CD4-positive, alpha-beta T cell treated with Interleukin-2 at 100 ng/mL for 4 hours (primary cell): ENCODE data around the gene GOLGA6A.
"Not testable (repeated sequence)": the region's sequence is repeated elsewhere in the genome, so short reads cannot be mapped to it uniquely, and the experiment has no call there.

Source experiments
- DNase-seq: peaks from one replicate; pipeline ENCODE4 v3.0.0-alpha.2; 2020; ENCODE audit warnings: low spot score

The GOLGA6A gene

DNA sequence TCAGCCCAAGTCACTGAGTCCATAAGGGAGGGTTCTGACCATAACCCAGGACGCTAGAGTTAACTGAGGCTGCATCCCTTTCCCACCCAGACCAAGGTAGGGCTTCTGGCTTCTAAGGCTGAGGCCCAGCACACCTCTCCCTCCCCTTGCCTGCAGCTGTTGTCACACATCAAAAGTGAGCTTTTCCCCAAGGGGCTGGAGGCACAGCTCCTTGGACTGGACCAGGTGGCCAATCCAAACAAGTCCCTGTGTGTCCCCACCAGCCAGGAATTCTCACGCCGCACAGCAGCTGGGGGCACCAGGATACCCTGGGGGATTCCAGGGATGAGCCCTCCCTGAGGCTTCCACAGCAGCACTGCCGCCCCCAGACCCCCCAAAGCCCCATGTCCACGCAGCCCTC is 25.8 kb upstream of the GOLGA6A start:
- DNase-seq: no peak

DNA sequence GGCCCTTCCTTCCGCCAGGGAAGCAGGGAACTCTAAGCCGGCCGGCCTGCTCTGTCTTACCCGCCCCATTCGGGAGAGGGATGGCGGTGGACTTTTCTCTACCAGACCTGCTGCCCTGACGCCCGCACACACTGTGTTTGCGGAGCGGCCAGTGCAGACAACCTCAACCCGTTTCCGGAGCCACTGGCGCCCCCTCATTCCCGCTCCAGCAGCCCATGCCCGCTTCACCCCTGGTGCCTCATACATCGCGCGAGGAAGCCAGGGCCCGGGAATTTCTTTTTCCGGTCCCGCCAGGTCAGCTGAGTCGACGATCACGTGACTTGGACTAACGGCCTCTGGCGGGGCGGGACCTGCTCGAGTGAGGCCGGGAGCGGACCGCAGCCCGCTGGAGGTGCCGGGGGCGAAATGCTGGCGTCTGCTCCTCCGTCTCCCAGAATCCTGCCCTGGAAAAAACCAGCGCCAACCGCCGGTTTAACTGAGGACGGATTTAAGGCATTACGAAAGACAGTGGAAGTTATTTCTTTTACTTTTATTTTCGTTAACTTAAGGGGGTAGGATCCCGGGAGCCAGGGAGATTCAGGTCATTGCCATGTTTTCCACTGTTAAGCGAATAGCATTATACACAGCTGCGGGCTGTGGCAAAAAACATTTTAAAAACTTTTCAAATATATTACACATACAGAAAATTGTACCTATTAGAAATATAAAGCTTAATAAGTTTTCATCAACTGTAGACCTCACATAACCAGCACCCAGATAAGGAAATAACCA is 17.8 kb upstream of the GOLGA6A start:
- DNase-seq: peak; percentile 60

DNA sequence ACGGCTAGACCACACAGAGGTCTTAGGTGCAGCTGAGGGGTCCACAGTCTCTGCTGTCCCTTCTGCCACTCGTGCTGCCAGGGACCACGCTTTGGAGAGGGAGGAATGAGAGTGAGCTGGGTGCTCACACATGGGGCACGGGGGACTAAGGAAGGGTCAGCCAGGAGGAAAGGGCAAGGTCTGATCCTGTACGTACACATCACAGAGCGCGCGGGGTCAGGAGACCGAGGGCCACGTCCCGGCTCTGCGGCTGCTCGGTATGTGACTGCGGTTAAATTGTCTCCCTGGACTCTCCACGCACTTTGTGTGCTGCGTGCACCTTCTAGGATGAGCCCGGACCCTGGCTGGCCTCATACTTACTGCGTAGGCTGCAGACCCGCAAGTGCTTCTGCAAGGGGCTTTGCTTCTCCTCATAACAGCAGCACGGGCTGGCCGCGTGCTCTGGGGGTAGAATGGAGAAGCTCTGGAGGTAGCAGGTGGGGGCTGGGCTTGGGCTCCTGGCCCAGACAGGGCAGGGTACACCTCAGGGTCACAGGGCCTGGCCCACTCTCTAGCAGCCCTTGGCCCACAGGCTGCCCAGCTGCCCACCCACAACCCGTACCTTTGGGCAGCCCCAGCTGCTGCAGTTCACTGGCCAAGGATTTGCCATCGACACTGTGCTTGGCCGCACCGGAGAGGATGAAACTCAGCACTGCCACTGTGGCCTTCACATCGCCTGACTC is 14.6 kb upstream of the GOLGA6A start:
- DNase-seq: not testable (repeated sequence)

DNA sequence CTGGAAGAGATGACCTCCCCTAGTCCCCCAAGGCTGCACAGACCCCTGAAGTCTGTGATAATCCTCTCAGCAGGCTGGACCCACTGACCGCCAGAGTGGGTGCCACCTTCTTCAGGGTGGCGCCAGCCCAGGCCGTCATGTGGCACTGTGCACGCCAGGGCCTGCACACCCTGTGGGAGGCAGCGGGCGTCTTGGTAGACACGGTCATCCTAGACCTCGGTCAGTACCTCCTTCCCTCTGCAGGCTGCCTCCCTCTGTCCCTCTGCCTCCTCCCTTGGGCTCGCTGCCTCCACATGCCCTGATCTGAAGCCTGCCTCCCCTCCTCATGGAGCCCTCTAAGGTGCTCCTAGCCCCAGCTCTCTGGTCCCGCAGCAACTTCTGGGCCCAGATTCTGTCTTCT is 13.3 kb upstream of the GOLGA6A start:
- DNase-seq: not testable (repeated sequence)

DNA sequence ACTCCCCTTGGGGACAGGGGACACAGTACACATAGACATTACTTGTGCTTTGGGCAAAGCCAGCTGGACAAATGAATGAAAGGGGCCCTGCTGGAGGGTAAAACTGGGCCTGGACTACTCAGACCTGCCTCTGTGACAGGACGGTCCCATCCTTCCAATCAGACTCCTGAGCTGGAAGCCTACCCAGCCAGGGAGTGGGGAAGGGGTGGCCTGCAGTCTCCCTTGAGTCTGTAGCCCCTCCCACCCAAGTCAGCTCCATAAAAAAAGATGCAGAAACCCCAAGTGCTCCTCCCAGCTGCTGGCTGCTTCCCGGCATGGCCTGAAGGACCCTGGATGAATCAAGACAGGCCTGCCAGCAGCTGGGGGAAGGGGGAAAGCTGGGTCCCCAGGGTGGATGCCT is 12.2 kb upstream of the GOLGA6A start:
- not testable (repeated sequence) for DNase-seq

DNA sequence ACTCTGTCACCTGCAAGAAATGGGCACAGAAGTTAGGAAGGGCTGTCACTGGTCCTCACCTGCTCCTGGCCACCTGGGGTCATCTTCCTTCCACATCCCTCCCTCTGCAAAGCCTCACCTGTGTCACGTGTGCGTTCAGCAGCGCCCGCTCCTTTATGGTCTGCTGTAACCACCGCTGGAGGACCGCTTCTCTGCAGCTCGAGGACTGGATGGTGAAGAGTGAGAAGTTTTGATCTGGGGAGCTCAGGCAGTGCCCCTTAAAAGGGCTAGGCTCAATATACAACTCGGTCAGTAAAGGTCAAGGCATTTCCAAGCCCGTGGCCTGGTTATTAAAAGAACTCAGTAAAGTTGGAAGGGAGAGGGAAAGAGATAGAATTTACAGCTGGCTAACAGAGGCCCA is 6.6 kb downstream of the GOLGA6A start:
- not testable (repeated sequence) for DNase-seq

DNA sequence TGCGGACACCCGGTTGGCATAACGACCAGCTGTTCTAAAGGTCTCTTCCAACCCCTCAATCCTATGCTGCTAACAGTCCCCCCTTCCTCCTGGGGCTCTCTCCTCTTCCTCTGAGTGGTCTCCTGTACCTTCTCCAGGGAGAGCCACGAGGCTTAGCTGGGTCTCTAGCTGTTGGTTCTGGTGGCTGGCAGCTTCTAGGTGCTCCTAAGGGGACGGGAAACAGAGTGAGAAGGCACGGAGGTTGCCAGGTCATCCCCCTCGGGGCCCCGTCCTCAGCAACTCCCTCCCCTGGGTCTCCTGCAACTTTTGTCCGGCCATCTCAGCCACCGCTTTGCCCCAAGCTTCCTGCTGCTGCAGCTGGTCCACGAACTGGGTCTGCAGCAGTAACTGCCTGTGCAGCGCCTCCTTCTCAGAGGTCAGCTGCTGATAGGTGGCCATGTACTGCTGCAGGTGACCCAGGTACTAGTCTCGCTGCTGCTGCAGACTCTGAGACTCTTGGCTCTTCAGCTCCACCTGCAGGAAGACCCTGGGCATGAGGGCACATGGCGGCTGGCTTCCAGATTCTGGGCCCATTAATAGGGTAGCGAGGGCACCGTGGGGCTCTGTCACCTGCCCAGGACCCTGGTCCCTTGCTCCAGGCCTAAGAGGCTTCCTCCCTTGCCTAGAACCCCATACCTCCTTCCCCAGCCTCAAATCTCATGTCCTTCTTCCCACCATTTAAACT is 9.6 kb downstream of the GOLGA6A start:
- DNase-seq: peak; percentile 27

DNA sequence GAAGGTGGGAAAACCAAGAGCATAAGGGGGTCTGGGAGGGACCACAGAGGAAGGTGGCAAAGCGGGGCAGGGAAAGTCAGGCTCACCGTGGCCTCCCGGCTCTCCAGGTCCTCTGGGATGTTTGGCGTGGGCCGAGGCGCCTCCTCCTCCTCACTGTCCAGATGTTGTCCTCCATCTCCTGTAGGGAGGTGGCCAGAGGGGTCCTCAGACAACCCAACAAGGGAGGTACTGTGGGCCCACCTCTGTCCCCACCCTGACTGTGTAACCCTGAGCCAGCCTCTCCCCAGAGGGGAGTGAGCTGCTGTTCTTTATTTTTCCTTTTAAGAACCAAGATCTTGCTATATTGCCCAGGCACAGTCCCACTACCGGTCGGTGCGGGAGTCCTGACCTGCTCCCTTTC is 10.2 kb downstream of the GOLGA6A start:
- not testable (repeated sequence) for DNase-seq

DNA sequence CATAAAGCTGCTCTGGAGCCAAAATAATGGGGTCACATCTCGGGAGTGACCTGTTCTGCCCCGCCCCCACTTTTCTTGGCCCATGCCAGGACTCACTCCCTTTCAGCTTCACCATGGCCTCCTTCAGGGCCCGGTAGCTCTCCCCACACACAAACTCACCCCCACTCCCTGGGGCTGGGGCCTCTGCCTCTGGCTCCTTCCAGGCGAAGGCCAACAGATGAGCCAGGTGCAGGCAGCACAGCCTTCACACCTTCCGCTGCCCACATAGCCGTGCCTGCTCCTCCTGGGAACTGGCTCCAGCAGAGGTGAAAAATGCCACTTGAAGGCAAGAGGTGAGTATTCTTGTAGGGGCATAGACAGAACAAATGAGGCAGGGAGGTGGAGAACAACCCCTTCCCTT is 10.7 kb downstream of the GOLGA6A start:
- DNase-seq: not testable (repeated sequence)

DNA sequence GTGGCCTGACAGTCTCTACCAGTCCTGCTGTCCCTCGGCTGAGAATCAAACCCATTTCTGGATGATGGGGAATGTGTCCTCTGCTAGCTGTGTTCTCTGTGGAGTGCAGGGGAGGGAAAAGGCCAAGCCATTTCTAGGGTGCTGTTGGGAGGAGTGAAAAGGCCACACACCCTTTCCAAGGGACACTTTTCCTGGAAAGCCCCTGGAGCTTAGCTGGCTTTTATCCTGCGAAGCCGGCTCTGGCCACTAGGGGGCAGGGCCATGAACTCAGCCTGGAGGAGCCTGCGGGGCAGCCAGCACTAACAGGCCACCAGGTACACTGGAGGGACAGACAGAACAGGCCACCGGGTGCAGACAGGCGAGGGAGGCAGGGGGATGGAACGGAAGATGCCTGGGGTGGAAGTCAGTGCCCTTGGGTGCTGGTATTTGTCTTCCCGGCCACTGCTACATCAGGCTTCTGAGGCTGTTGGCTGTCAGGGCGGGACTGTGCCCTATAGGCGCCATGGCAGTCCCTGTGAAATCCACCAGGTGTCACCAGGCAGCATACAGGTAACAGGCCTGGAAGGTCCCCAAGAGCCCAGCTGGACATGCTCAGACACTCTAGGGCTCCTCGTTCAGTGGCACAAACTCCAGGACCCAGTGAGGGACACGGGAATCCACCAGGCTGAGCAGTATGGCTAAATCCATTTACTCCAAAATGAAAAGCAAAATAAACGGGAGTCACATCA is 16.5 kb downstream of the GOLGA6A start:
- DNase-seq: peak; percentile 56

DNA sequence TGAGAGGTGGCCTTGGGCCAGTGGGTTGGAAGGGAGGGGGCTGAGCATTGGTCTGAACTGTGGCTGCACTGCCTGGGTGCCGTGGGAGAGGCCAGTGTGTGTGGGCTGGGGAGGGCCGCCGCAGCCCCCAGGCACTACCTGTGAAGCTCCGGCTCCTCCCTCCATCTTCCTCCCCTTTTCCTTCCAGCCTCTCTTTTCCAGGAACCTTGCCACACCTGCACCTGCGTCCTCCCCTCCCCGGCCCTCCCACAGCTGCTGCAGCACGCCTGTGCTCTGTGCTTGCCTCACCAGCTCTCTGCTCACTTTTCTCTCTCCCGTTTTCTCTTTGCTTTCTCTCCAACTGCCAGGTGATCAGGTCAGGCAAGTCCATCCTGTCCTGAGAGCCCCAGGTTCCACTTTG is 17.5 kb downstream of the GOLGA6A start:
- not testable (repeated sequence) for DNase-seq

DNA sequence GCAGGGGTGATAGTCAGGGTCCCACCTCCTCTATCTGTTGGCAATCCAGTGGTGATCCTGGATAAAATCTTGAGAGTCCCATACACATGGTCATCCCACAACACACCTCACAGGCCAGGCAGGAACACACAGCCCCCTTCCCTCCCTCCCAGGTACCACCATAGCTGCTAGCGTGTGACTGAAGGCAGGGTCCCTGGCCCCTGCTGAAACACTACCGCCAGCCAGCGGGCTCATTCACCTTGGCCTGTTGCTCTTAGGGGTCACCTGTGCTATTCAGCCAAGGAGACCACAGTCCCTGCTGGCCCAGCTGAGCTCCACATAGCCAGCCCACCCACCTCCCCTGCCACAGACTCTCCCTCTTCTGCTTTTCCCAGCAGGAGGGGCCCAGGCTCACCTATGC is 18.2 kb downstream of the GOLGA6A start:
- DNase-seq: not testable (repeated sequence)

DNA sequence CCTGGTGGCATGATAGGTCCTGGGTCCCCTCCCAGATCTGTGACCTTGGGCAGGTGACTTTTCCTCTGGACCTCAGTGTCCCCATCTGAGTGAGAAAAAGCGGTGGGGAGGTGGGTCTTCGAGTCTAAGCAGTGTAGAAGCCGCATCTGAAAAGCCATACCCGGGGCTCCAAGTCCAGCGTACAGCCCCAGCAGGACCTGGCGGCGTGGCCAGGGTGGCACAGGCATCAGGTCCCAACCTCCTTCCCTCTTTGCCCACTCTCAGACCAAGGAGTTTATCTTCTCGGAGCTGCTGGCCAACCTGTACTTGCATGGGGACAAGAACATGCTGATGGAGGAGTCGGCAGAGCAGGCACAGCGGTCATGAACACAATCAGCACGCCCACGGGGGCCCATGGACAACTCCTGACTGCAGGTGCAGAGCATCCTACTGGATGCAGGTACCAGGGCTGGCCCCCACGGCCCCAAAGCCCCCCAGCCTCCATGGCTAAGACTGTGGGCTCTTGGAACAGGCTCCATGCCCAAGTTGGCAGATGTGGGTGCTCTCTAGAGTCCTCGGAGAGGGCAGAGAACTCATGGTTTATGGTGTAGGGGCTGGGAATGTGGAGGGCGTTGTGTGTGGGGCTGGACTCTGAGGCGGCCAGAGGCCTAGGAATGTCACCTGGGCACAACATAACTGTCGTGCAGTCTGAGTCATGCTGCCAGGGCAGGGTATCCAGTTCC is 18.8 kb downstream of the GOLGA6A start:
- DNase-seq: not testable (repeated sequence)

DNA sequence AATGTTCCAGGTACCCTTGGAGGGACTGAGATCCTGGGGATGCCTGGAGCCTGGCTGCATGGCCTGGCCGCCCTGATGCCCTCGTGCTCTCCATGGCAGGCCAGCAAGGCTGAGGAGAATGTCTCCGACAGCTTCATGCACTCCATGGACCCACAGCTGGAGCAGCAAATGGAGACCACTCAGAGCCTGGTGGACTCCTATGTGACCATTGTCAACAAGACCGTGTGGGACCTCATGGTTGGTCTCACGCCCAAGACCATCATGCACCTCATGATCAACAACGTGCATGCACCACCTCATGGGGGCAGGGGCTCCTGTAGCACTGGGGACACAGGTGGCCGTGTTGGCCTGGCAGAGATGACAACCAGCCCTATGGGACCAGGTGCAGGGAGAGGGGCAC is 19.7 kb downstream of the GOLGA6A start:
- no peak for DNase-seq

DNA sequence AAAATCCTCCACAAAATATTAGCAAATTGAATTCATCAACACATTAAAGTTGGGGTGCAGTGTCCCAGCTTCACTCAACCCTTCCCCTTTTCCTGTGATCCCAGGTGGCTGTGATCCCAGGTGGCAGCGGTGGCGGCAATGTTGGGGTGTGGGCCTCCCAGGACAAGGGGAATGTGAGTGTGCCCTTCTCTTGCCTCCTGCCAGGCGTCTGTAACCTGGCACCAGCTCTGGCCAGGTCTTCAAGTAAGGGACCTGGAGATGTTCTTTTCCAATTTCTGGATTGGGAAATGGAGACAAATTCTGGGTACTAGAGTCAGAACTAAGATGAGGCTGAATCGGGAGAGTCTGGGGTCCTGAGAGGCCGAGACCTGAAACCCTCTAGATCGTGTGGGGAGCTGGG is 20.1 kb downstream of the GOLGA6A start:
- no peak for DNase-seq

DNA sequence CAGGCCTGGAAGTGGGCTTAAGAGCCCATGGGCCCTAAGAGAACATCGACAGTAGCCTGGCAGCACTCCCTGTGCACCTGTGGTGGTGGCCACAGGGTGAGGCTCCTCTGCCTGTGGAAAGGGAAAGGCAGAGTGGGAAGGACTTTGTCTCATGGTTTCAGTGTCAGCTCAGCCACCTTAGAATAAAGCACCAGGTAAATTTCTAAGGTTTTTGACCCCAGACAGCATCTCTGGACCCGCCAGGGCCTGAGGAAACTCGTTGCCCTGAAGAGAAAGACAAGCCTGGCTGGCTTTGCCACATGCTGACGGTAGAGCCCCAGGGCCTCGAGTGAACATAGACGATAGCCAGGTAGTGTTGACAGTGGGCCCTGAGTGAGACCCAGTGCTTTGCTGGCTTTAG is 22.1 kb downstream of the GOLGA6A start:
- no peak for DNase-seq

DNA sequence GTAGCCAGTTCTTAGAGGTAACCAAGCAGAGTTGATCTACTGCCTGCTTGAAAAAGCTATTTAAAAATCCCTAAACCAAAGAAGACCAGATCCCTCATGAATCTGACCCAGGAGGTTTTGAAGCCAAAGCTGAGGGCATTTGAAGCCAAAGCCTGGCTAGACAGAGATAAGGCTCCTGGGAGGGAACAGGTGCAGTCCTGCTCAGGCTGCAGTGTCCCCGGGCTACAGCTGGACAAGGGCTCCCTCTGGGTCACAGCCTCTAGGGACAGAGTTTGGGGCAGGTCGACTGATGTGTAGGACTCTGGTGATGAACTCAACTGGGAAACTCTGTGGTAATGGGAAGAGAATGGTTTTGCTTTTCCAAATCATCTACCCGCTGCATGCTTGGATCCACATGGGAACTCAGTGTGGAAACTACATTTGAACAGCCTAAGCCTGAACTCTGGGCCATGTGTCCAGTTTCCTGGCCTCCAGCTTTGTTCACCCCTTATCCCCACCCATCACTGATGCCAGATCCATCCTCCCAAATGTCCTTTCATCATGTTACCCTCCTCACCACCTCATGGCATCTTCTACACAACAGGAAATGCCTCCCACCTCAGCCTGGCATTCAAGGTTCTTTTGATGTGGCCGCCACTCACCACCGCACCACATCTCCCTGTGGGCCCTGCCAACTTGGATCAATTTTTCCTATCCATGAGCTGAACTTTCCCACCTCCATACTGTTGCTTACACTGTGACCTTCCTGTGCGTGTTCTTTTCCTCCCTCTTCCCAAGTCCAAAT is 23.1 kb downstream of the GOLGA6A start:
- DNase-seq: not testable (repeated sequence)

DNA sequence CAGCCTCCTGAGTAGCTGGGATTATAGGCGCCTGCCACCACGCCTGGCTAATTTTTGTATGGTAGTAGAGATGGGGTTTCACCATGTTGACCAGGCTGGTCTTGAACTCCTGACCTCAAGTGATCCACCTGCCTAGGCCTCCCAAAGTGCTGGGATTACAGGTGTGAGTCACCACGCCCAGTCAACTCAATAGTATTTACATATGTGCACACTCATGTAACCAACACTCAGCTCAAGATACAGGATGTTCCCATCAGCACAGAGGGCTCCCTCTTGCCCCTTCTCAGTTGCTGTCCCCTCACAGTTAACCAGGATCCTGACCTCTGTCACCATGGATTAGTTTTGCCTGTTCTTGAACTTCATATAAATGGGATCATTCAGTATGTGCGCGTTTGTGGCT is 26.0 kb downstream of the GOLGA6A start:
- DNase-seq: not testable (repeated sequence)

DNA sequence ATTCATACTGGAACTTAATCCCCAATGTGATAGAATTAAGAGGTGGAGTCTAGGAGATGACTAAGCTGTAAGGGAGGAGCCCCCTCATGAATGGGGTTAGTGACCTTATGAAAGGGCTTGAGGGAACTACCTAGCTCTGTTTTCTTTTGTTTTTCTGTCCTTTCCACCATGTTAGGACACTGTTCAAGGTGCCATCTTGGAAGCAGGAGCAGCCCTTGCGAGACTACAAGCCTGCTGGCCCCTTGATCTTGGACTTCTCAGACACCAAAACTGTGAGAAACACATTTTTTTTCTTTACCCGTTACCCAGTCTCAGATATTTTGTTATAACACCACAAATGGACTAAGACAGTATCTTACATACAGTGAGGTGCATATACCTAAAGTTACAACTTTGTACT is 26.5 kb downstream of the GOLGA6A start:
- DNase-seq: no peak

DNA sequence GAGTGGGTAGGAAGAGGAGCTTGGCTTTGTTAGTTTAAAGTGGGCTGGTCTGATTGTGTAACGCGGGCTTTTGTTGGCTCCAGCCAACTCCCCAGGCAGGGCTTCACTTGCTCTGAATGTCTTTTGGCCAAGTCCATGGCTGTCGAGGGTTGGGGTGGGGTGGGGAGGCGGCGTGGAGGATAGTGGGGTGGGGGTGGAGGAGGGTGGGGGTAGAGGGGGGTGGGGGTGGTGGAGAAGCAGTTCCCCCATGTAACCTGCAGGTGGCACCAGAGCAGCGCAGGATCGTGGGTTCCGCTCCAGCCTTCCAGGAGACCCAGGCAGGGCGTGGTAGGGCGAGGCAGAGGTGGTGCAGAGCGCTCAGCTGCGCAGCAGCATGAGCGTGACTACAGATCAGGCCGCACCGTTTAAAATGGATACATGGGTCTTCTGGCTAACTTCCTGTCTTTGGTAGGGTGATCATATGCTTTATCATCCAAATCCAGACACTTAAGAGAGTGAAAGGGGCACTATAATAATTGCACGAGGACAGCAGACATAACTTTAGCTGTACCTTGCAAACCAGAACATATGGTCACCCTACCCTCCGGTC is 28.3 kb downstream of the GOLGA6A start:
- DNase-seq: peak; percentile 63
